ENCODE measurements around the gene ERCC1. TPM values are rescaled to one million over a fixed set of nuclear protein-coding genes. Genes with fewer than 3 reads are reported as not detected.

Gene ERCC1
- total and polyA plus RNA-seq, 9 donors, result 41.1 to 98.6 (median 83.1) TPM

DNA sequence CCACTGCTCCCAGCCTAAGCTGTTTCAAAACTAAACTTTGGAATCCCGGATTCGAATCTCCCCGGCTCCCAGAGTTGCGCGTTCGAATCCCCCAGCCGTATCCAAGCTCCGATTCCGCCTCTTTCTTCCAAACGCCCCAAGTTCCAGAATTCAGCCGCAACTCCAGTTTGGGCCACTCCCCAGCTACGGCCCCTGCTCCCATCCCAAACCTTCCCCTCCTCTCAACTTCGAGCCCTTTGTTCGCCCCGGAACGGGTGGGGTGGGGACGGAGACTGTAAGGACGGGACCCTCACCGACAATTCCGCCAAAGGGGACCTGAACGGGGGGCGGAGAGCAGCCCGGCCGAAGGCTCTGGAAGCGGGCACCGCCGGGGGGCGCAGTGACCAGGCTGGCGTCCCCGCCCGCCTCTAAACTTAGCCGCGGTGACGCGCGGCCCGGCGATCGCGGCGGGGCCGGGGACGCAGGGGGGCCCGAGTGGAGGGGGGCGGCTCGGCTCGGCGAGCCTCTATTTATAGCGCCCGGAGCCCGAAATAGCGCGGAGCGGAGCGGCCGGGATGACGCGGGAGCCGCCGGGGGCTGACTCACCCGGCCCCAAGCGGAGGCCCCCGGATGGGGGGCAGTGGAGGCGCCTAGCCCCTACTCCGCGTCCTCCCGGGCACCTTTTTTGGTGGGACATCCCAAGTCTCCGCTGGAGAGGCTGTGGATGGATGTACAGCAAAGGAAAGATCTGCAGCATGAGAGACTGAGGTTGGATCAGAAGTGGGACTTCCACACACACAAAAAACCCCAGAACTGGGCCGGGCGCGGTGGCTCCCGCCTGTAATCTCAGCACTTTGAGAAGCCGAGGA lies 4.9 kb upstream of the ERCC1 start:
- no peaks in the 10 kb centered on the region for H3K27me3 ChIP-seq
- intact Hi-C loops (cut with DNase I), result loop anchor here in 2 of 4 donors (5.0 to 10.0 kb wide), 2 partner anchors 59 to 256 kb away; no protein-coding TSS in a partner anchor
- peak overlapping the region; percentile 44 for H3K4me3 ChIP-seq
- 1 to 2% (median 1%) methylated on average over 73 of the region's 73 CpGs for WGBS, 3 donors
- DNase-seq, result peak in 4 of 5 donors; percentile 54 to 70 (median 68)
- no peaks in the 10 kb centered on the region for H3K9me3 ChIP-seq
- H3K4me1 ChIP-seq (ENCODE audit: insufficient read depth), result peaks cover 8% of the 10 kb centered on the region
- H3K27ac ChIP-seq, result peak overlapping the region; percentile 19 to 77
- no peak for TF ChIP-seq EP300 (IDR thresholded peaks at IDR 0.05)
- peak in 2 of 3 donors; percentile 48 to 53 for TF ChIP-seq CTCF (IDR thresholded peaks at IDR 0.05)
- no peaks in the 10 kb centered on the region for H3K36me3 ChIP-seq

- intact Hi-C loops (cut with DNase I), result loop anchor here in 2 of 4 donors (5.0 to 10.0 kb wide), 2 partner anchors 63 to 260 kb away; no protein-coding TSS in a partner anchor
- Histone ChIP-seq H3K4me1 (ENCODE audit: insufficient read depth) (peaks cover 10% of the 10 kb centered on the region), H3K9me3 (no peaks in the 10 kb centered on the region), H3K36me3 (no peaks in the 10 kb centered on the region), H3K27ac (peak overlapping the region; percentile 42 to 87), H3K4me3 (peak overlapping the region; percentile 63), H3K27me3 (no peaks in the 10 kb centered on the region)
- 4 to 10% (median 8%) methylated on average over 24 of the region's 24 CpGs for WGBS, 3 donors
- DNase-seq, result peak in 4 of 5 donors; percentile 36 to 70 (median 64)
- no peak for TF ChIP-seq POLR2A (IDR thresholded peaks at IDR 0.05)
- TF ChIP-seq EP300 (IDR thresholded peaks at IDR 0.05), result peak; percentile 11
Measured at GRCh38 chr19:45424191-45425058, 708 bp upstream of the ERCC1 start.

DNA sequence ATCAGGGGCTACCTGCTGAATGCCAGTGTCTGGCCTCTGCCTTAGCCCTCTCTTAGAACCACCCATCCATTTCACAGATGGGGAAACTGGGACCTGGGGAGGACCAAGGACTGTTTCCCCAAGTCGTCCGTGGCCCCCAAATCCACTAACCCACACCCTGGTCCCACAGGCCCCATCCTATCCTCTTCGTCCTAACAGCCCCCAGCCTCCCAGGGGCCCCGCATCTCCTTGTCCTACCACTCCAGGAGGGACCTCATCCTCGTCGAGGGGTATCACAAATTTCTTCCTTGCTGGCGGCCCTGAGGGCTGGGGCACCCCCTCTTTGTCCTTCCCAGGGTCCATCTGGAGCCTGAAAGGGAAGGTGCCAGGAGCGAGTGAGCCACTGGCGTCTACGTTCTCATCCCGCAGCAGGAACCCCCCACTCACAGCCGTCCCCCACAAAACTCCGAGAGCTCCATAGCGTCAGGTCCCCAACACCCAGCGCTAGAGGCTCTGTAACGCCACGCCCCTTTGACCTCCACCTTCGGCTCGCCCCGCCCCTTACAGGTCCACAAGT lies 606 bp downstream of the ERCC1 start:
- peaks cover 8% of the 10 kb centered on the region for H3K4me1 ChIP-seq (ENCODE audit: insufficient read depth)
- no peaks in the 10 kb centered on the region for H3K27me3 ChIP-seq
- H3K9me3 ChIP-seq, result no peaks in the 10 kb centered on the region
- peak in 1 of 5 donors; percentile 98 for DNase-seq
- WGBS, 3 donors, result 9 to 13% (median 11%) methylated on average over 20 of the region's 20 CpGs
- intact Hi-C loops (cut with DNase I), result loop anchor here in 2 of 4 donors (2.0 to 10.0 kb wide), 2 partner anchors 18 to 262 kb away; no protein-coding TSS in a partner anchor
- no peaks in the 10 kb centered on the region for H3K36me3 ChIP-seq
- TF ChIP-seq CTCF (IDR thresholded peaks at IDR 0.05), result no peak
- TF ChIP-seq EP300 (IDR thresholded peaks at IDR 0.05), result no peak
- no peak for TF ChIP-seq POLR2A (IDR thresholded peaks at IDR 0.05)
- peak overlapping the region; percentile 63 for H3K4me3 ChIP-seq
- H3K27ac ChIP-seq, result peak overlapping the region; percentile 42 to 87

DNA sequence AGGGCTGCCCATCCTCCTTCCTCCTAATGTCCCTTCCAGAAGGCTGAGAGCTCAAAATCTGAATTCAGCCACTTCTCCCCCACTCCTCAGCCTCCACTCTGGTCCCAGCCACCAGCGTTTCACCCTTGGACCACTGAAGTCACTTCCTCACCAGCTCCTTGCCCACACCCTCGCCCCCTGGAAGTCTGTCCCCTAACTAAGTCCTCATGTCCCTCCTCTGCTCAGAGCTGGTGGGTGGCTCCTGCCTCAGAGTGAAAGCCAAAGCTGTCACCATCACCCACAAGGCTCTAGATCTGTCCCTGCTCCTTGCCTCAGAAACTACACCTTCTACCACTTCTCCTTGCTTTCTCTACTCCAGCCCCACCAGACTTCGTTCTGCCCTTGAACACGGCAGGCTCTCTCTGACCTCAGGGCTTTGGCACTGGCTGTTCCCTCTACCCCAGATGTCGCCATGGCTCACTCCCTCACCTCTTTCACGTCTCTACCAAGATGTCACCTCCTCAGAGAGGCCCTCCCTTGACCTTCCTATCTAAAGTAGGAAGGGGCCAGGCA lies 1.7 kb downstream of the ERCC1 start:
- Histone ChIP-seq H3K4me3 (no peak overlapping the region), H3K27ac (no peak overlapping the region), H3K4me1 (ENCODE audit: insufficient read depth) (peaks cover 6% of the 10 kb centered on the region), H3K9me3 (no peaks in the 10 kb centered on the region), H3K36me3 (no peaks in the 10 kb centered on the region), H3K27me3 (no peaks in the 10 kb centered on the region)
- no peak for TF ChIP-seq CTCF (IDR thresholded peaks at IDR 0.05)
- no peak for TF ChIP-seq EP300 (IDR thresholded peaks at IDR 0.05)
- no peak for TF ChIP-seq POLR2A (IDR thresholded peaks at IDR 0.05)
- WGBS, 3 donors, result 75 to 82% (median 75%) methylated on average over 6 of the region's 6 CpGs
- no peak for DNase-seq
- intact Hi-C loops (cut with DNase I), result loop anchor here in 2 of 4 donors (2.0 to 10.0 kb wide), 2 partner anchors 19 to 263 kb away; no protein-coding TSS in a partner anchor

Data from ovary (tissue), 9 donors.